ENCODE results near the gene GOLGA8A. TPM values are rescaled to one million over a fixed set of nuclear protein-coding genes. Genes with fewer than 3 reads are reported as not detected.
A peak's percentile ranks its signal among the peaks of the same experiment; 100 is the strongest.

GOLGA8A gene
- total RNA-seq = 89.6 TPM
- long read RNA-seq, partial matches to known transcripts = 32 of 53 reads
- long read RNA-seq, other reads (novel, unspliced or antisense) = 21 of 53 reads

- Histone ChIP-seq H3K9me3 (no peaks in the 10 kb centered on the region), H3K4me1 (peaks cover 15% of the 10 kb centered on the region), H3K36me3 (no peaks in the 10 kb centered on the region), H3K27ac (no peak within 1 kb of the TSS), H3K27me3 (ENCODE audit: low read depth) (peaks cover 6% of the 10 kb centered on the region), H3K4me3 (peak within 1 kb of the TSS; percentile 64)
- no peak for TF ChIP-seq CTCF (IDR thresholded peaks at IDR 0.05)
- peak; percentile 74 to 77 for ATAC-seq
- intact Hi-C loops (cut with DNase I) = no loop called here
- DNase-seq = peak; percentile 77
Measured at GRCh38 chr15:34437687-34438086, at the start of gene GOLGA8A. GOLGA8A (minus strand) TSS chr15:34437808; CDS start chr15:34389691, 48,117 bp downstream.

GRCh38 chr15:34483644-34484043 lies 46.0 kb upstream of the GOLGA8A start:
- intact Hi-C loops (cut with DNase I) = no loop called here
- Histone ChIP-seq H3K4me1 (no peaks in the 10 kb centered on the region), H3K36me3 (no peaks in the 10 kb centered on the region), H3K27ac (no peak overlapping the region), H3K27me3 (ENCODE audit: low read depth) (no peaks in the 10 kb centered on the region), H3K4me3 (no peak overlapping the region), H3K9me3 (no peaks in the 10 kb centered on the region)
- DNase-seq = no peak
- no peak for TF ChIP-seq CTCF (IDR thresholded peaks at IDR 0.05)
- no peak for ATAC-seq

- no peak for ATAC-seq
- intact Hi-C loops (cut with DNase I) = no loop called here
- H3K4me1 ChIP-seq = no peaks in the 10 kb centered on the region
- H3K9me3 ChIP-seq = no peaks in the 10 kb centered on the region
- no peak overlapping the region for H3K4me3 ChIP-seq
- TF ChIP-seq CTCF (IDR thresholded peaks at IDR 0.05) = no peak
- no peaks in the 10 kb centered on the region for H3K36me3 ChIP-seq
- DNase-seq = no peak
- no peaks in the 10 kb centered on the region for H3K27me3 ChIP-seq (ENCODE audit: low read depth)
- H3K27ac ChIP-seq = no peak overlapping the region
Measured at GRCh38 chr15:34481370-34481769, 43.8 kb upstream of the GOLGA8A start.

DNA sequence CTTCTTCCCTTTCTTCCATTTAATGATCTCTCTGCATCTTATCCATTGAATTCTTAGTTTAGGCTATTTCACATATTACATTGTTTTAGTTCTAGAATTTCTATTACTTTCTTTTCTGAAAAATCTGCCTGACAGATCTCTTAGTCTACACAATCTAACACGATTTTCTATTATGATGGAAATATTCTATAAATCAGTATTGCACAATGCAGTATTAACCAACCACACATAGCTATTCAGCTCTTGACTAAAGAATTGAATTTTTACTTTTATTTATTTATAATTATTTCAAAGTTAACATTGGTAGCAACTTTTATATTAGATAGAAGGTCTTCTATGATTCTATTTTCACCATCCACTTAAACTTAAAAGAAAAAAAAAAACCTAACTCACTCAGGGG lies 36.2 kb upstream of the GOLGA8A start:
- Histone ChIP-seq H3K27me3 (ENCODE audit: low read depth) (no peaks in the 10 kb centered on the region), H3K36me3 (no peaks in the 10 kb centered on the region), H3K27ac (no peak overlapping the region), H3K4me1 (no peaks in the 10 kb centered on the region), H3K4me3 (no peak overlapping the region), H3K9me3 (no peaks in the 10 kb centered on the region)
- ATAC-seq (no peak), DNase-seq (no peak)
- TF ChIP-seq CTCF (IDR thresholded peaks at IDR 0.05) = no peak
- intact Hi-C loops (cut with DNase I) = no loop called here

GRCh38 chr15:34472947-34473346 lies 35.3 kb upstream of the GOLGA8A start:
- no peak for ATAC-seq

More at GRCh38 chr15:34472947-34473346, 35.3 kb upstream of the GOLGA8A start:
- intact Hi-C loops (cut with DNase I) = no loop called here
- Histone ChIP-seq H3K4me3 (no peak overlapping the region), H3K4me1 (no peaks in the 10 kb centered on the region), H3K36me3 (no peaks in the 10 kb centered on the region), H3K27me3 (ENCODE audit: low read depth) (no peaks in the 10 kb centered on the region), H3K9me3 (no peaks in the 10 kb centered on the region), H3K27ac (no peak overlapping the region)
- DNase-seq = no peak
- TF ChIP-seq CTCF (IDR thresholded peaks at IDR 0.05) = no peak

Measured in lower lobe of right lung (tissue), 2 donors.